ENCODE data around the gene RNF26. TPM values are rescaled to one million over a fixed set of nuclear protein-coding genes. Genes with fewer than 3 reads are reported as not detected.

RNF26 gene
- total RNA-seq (2022; extraction: Qiagen RNA extraction), result 32.7 to 38.7 TPM (median 34.8 TPM) in 5 replicates

GRCh38 chr11:119334174-119334930 lies at the start of gene RNF26:
RNF26 (plus strand) TSS chr11:119334527; CDS start chr11:119335123, 596 bp downstream.

DNA sequence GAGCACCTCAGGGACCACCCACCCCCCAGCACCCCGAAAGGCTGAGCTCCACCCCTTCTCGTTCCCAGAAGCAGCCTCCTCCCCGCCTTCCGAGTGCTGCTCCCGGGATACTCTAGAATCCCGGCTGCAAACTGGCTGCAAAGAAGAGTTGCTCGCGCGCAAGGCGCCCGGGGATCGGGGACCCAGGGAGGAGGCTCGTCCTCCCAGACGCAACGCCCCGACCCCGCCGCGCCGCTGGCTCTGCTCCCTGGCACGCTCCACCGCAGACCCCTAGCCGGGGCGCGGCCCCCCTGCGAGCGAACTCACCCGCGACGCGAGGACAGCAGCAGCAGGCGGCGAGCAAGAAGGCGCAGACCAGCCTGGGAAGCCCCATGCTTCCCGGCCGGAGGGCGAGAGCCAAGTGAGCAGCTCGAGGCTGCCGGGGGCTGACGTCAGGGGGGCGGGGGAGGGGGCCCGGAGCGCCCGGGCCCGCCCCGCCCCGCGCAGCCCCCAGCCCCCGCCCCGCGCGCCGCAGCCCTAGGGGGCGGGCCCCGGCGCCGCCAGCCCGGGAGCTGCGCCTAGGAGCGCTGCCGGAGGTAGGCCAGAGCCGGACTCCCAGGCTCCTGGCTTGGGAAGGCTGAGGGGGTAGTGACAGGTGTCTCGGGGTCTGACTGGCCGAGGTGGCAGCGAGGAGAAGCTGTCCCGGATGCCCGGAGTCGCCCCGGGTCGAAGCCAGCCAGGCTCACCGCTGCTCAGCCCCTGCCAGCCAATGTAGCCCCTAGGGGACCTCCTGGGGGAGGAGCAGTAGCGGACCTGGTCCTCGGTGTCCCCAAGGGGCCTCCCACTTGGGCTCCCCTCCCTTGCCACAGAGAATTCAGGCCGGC lies 17.4 kb upstream of the RNF26 start, which contains the start of gene MCAM:
MCAM (minus strand) TSS at position 402 of the 863 bp plus-strand sequence; CDS start at position 373, 29 bp downstream.

DNA sequence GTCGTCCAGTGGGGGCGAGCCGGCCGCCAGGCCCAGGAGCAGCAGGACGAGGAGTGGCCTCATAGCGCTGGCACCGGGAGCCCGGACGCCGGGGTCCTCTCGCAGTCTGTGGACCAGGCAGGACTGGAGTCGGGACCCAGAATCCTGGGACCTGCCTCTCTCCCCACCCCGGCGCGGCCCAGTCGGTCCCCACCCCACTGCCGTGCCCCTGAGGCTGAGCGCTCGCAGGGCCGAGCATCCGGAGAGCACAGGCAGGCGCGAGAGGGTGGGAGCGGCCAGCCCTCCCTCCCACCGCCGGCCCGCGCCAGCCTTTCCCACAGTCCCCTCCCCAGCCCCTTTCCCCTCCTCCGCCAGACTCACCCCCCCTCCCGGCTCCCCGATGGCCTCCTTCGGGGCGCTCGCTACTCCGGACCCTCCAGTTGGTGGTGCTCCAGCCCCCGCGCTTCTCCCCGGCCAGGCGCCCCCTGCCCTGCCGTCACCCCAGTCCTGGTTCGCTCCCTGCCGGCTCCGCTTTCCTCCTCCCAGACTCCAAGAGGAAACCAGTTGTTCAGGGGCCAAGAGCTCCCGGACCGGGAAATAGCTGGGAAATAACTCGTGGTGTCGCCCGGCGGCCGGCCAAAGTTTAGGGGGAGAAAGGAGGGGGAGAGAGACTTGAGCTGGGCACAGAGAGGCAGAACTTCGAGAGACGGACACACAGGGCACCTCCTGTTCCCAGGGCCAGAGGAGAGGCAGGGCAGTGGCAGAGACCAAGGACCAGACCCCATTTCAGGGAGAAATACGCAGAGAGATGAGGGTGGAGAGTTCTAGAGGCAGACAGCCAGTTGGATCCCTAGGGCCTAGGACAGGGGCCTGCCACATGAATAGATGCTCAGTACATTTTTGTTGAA lies 6.3 kb downstream of the RNF26 start, which contains the start of gene C1QTNF5:
C1QTNF5 (minus strand) TSS at position 549 of the 887 bp plus-strand sequence; CDS start at position 63, 486 bp downstream.

GRCh38 chr11:119346605-119347004 lies 12.3 kb downstream of the RNF26 start, which contains the start of gene MFRP:
MFRP (minus strand) TSS chr11:119346705; CDS start chr11:119346513, 192 bp downstream.

DNA sequence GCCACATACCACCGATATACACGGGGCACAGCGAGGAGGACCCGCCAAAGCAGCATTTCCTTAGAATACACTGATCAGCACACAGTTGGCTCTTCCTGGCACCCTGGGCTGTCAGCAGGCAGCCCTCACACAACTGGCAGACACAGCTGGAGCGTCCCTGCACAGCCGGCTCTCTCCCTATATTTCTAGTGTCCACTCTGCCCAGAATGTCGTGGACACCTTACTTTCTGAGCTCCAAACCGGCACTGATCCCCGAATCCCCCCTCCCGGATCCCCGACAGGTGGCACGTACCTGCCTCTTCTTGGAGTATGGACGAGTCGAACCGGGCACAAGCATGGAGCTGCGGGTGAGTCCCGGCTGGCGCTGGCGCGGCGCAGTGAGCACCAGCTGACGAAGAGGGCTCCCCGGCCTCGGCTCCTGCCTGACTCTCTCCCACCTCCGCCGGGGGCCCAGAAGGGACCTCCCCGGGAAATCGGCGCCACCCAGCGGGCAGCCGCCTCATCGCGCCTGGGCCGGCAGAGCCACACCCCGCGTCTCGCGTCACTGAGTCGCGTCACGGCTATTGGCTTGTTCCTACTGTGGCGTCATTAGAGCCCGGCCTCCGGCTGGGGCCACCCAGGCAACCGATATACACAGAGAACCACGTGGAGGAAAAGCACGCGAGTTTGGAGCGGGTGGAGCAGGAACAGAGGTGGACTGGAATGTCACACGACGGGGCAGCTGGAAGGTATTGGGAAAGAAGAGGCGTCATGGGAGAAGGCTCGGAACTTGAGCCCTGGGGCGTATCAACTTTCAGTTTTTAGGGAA lies 47.1 kb downstream of the RNF26 start, which contains the start of gene USP2:
USP2 (minus strand) TSS at position 510 of the 808 bp plus-strand sequence. CDS start 8,210 bp downstream, outside the sequence.

Other genes starting within 250 kb of the RNF26 start
- 43.9 to 48.8 TPM (median 45.8 TPM) in 5 replicates for gene HMBS, start 249.6 kb upstream of the RNF26 start, total RNA-seq (2022; extraction: Qiagen RNA extraction)
- 31.5 to 39.9 TPM (median 37.0 TPM) in 5 replicates for gene DPAGT1, start 232.7 kb upstream of the RNF26 start, total RNA-seq (2022; extraction: Qiagen RNA extraction)
- gene C2CD2L, start 227.2 kb upstream of the RNF26 start, total RNA-seq (2022; extraction: Qiagen RNA extraction), result 4.8 to 6.5 TPM (median 5.2 TPM) in 5 replicates
- gene HINFP, start 212.9 kb upstream of the RNF26 start, total RNA-seq (2022; extraction: Qiagen RNA extraction), result 8.6 to 11.7 TPM (median 9.3 TPM) in 5 replicates
- gene ABCG4, start 185.5 kb upstream of the RNF26 start, total RNA-seq (2022; extraction: Qiagen RNA extraction), result 0.26 to 0.40 TPM (median 0.33 TPM) in 5 replicates
- gene NLRX1, start 165.8 kb upstream of the RNF26 start, total RNA-seq (2022; extraction: Qiagen RNA extraction), result 9.7 to 12.0 TPM (median 10.7 TPM) in 5 replicates
- gene NHERF4, start 149.1 kb upstream of the RNF26 start, total RNA-seq (2022; extraction: Qiagen RNA extraction), result 0.15 to 0.30 TPM (median 0.23 TPM) in 4 of 5 replicates, not detected in the other
- gene CBL, start 128.2 kb upstream of the RNF26 start, total RNA-seq (2022; extraction: Qiagen RNA extraction), result 5.7 to 10.7 TPM (median 7.9 TPM) in 5 replicates
- gene MCAM, start 17.4 kb upstream of the RNF26 start, total RNA-seq (2022; extraction: Qiagen RNA extraction), result 10.6 to 14.2 TPM (median 11.4 TPM) in 5 replicates
- not detected in 5 replicates for gene C1QTNF5, start 6.4 kb downstream of the RNF26 start, total RNA-seq (2022; extraction: Qiagen RNA extraction)
- not detected in 5 replicates for gene MFRP, start 12.2 kb downstream of the RNF26 start, total RNA-seq (2022; extraction: Qiagen RNA extraction)
- 0.77 to 1.4 TPM (median 0.96 TPM) in 5 replicates for gene USP2, start 47.2 kb downstream of the RNF26 start, total RNA-seq (2022; extraction: Qiagen RNA extraction)
- gene THY1, start 88.6 kb downstream of the RNF26 start, total RNA-seq (2022; extraction: Qiagen RNA extraction), result 11.4 to 19.8 TPM (median 13.2 TPM) in 5 replicates

Data from A549 treated with Hydrocortisone at 1 μM for 4 hours (cell line).